NCI-H128 (cell line): Measurements from ENCODE around the gene PHF5A.

Experiments used
- DNase-seq: peaks from one replicate; lab custom pipeline; 2025; ENCODE audit not compliant: unreplicated experiment; lab: John Stamatoyannopoulos, UW

PHF5A gene

GRCh38 chr22:41417622-41418390 is 50.7 kb downstream of the PHF5A start:
- DNase-seq: no peak

- no peak for DNase-seq
Observed at GRCh38 chr22:41415554-41415953, 52.9 kb downstream of the PHF5A start.

GRCh38 chr22:41411021-41411851 is 57.3 kb downstream of the PHF5A start:
- DNase-seq: no peak

GRCh38 chr22:41410311-41410751 is 58.2 kb downstream of the PHF5A start:
- no peak for DNase-seq
